H9 (cell line): ENCODE data around the gene PEAK3. TPM values are rescaled to one million over a fixed set of nuclear protein-coding genes. Genes with fewer than 3 reads are reported as not detected.

Experiments used
- DNase-seq: peaks from one replicate; pipeline ENCODE4 v3.0.0-alpha.2; 2017
- H2AFZ ChIP-seq: one replicate; pipeline ENCODE4 v1.6.1; 2013; ENCODE audit warnings: mild to moderate bottlenecking, low read length, control low read depth, moderate library complexity
- H2AK5ac ChIP-seq: 2 replicates; pipeline ENCODE4 v1.6.1; 2013; ENCODE audit warnings: low read length, control low read depth, mixed read lengths; ENCODE audit not compliant: insufficient read length
- H2BK120ac ChIP-seq: one replicate; pipeline ENCODE4 v1.6.1; 2013; ENCODE audit warnings: low read depth, mild to moderate bottlenecking, low read length, control low read depth, inconsistent platforms; ENCODE audit not compliant: poor library complexity, severe bottlenecking
- H2BK12ac ChIP-seq: 2 replicates; pipeline ENCODE4 v1.6.1; 2013; ENCODE audit warnings: low read length, control low read depth, mixed read lengths, low read depth; ENCODE audit not compliant: insufficient read length
- H2BK15ac ChIP-seq: 2 replicates; pipeline ENCODE4 v1.6.1; 2013; ENCODE audit warnings: low read depth, low read length, control low read depth
- H2BK20ac ChIP-seq: one replicate; pipeline ENCODE4 v1.6.1; 2013; ENCODE audit warnings: low read depth, mild to moderate bottlenecking, low read length, control low read depth, inconsistent platforms; ENCODE audit not compliant: poor library complexity, severe bottlenecking
- H2BK5ac ChIP-seq: 2 replicates; pipeline ENCODE4 v1.6.1; 2013; ENCODE audit warnings: low read length, control low read depth, mixed read lengths; ENCODE audit not compliant: insufficient read length
- H3K14ac ChIP-seq: 2 replicates; pipeline ENCODE4 v1.6.1; 2013; ENCODE audit warnings: low read length, control low read depth; ENCODE audit not compliant: insufficient read depth
- H3K18ac ChIP-seq: 2 replicates; pipeline ENCODE4 v1.6.1; 2013; ENCODE audit warnings: low read depth, mild to moderate bottlenecking, mixed read lengths, low read length, control low read depth; ENCODE audit not compliant: insufficient read length
- H3K23ac ChIP-seq: 2 replicates; pipeline ENCODE4 v1.6.1; 2013; ENCODE audit warnings: low read length, control low read depth, mixed read lengths, low read depth; ENCODE audit not compliant: insufficient read length
- H3K23me2 ChIP-seq: 2 replicates; pipeline ENCODE4 v1.6.1; 2013; ENCODE audit warnings: low read depth, mild to moderate bottlenecking, mixed read lengths, low read length, control low read depth; ENCODE audit not compliant: insufficient read length, poor library complexity, severe bottlenecking
- H3K27ac ChIP-seq: 2 replicates; pipeline ENCODE4 v1.5.1; 2013; ENCODE audit warnings: low read length, control low read depth, mixed read lengths, low read depth; ENCODE audit not compliant: insufficient read length
- H3K27me3 ChIP-seq: 2 replicates; pipeline ENCODE4 v1.6.1; 2013; ENCODE audit warnings: low read length, control low read depth, inconsistent platforms; ENCODE audit not compliant: insufficient read depth
- H3K4ac ChIP-seq: 2 replicates; pipeline ENCODE4 v1.6.1; 2013; ENCODE audit warnings: low read depth, mild to moderate bottlenecking, control low read depth, inconsistent platforms, low read length, moderate library complexity
- H3K4me1 ChIP-seq: 2 replicates; pipeline ENCODE4 v1.6.1; 2013; ENCODE audit warnings: low read length, control low read depth, inconsistent platforms; ENCODE audit not compliant: insufficient read depth
- H3K4me2 ChIP-seq: 2 replicates; pipeline ENCODE4 v1.6.1; 2013; ENCODE audit warnings: low read length, control low read depth, mixed read lengths; ENCODE audit not compliant: insufficient read length, insufficient read depth
- H3K56ac ChIP-seq: 2 replicates; pipeline ENCODE4 v1.6.1; 2013; ENCODE audit warnings: low read depth, mild to moderate bottlenecking, mixed read lengths, low read length, control low read depth; ENCODE audit not compliant: insufficient read length
- H3K79me1 ChIP-seq: 2 replicates; pipeline ENCODE4 v1.6.1; 2013; ENCODE audit warnings: low read depth, mild to moderate bottlenecking, moderate library complexity, low read length, control low read depth, inconsistent platforms; ENCODE audit not compliant: insufficient read depth, poor library complexity, severe bottlenecking
- H3K79me2 ChIP-seq: 2 replicates; pipeline ENCODE4 v1.6.1; 2013; ENCODE audit warnings: low read length, control low read depth, inconsistent platforms; ENCODE audit not compliant: insufficient read depth
- H3K9ac ChIP-seq: 2 replicates; pipeline ENCODE4 v1.6.1; 2013; ENCODE audit warnings: low read length, control low read depth, mixed read lengths; ENCODE audit not compliant: insufficient read length; ENCODE audit errors: extremely low read depth
- H3K9me3 ChIP-seq: one replicate; pipeline ENCODE4 v1.6.1; 2013; ENCODE audit warnings: low read depth, low read length, inconsistent platforms; ENCODE audit not compliant: control insufficient read depth
- H3T11ph ChIP-seq: one replicate; pipeline ENCODE4 v1.6.1; 2013; ENCODE audit warnings: mild to moderate bottlenecking, low read length, control low read depth, inconsistent platforms
- H4K20me1 ChIP-seq: one replicate; pipeline ENCODE4 v1.6.1; 2013; ENCODE audit not compliant: control insufficient read depth, insufficient read length, insufficient read depth
- H4K5ac ChIP-seq: 2 replicates; pipeline ENCODE4 v1.6.1; 2013; ENCODE audit warnings: low read depth, mild to moderate bottlenecking, mixed read lengths, low read length, control low read depth; ENCODE audit not compliant: insufficient read length
- H4K8ac ChIP-seq: replicated peaks from 2 replicates; pipeline ENCODE4 v1.6.1; 2013; ENCODE audit warnings: low read length, control low read depth, mixed read lengths, low read depth; ENCODE audit not compliant: insufficient read length
- H4K91ac ChIP-seq: 2 replicates; pipeline ENCODE4 v1.6.1; 2013; ENCODE audit warnings: low read depth, mild to moderate bottlenecking, moderate library complexity, mixed read lengths, low read length, control low read depth; ENCODE audit not compliant: insufficient read length
- H3K27ac Mint-ChIP-seq, 3 experiments: 2 replicates in 2 of 3; 3 replicates in 1 of 3; pipeline ENCODE4 v1.8.0; 2020 to 2021; ENCODE audit warnings: mixed read lengths in 3 of 3, mild to moderate bottlenecking in 1 of 3, moderate library complexity in 1 of 3
- H3K27me3 Mint-ChIP-seq: 2 replicates; pipeline ENCODE4 v1.8.0; 2021; ENCODE audit warnings: low read depth, mild to moderate bottlenecking, moderate library complexity, mixed read lengths
- H3K36me3 Mint-ChIP-seq, 3 experiments: 2 replicates in 2 of 3; 3 replicates in 1 of 3; pipeline ENCODE4 v1.8.0; 2020 to 2021; ENCODE audit warnings: low read depth in 3 of 3, mixed read lengths in 3 of 3; ENCODE audit not compliant: insufficient read depth in 1 of 3
- H3K4me1 Mint-ChIP-seq, 2 experiments: 2 replicates each; pipeline ENCODE4 v1.8.0; 2020; ENCODE audit warnings: mixed read lengths in 2 of 2
- H3K4me3 Mint-ChIP-seq, 2 experiments: 2 replicates in 1 of 2; 3 replicates in 1 of 2; pipeline ENCODE4 v1.8.0; 2020 to 2021; ENCODE audit warnings: mild to moderate bottlenecking in 2 of 2, mixed read lengths in 2 of 2, moderate library complexity in 1 of 2
- H3K9me3 Mint-ChIP-seq, 2 experiments: 2 replicates in 1 of 2; 3 replicates in 1 of 2; pipeline ENCODE4 v1.8.0; 2020; ENCODE audit warnings: mild to moderate bottlenecking in 2 of 2, mixed read lengths in 2 of 2, moderate library complexity in 1 of 2
- WGBS: extraction: QIAGEN DNeasy Blood & Tissue Kit; methylation state at CpG from one replicate; pipeline ENCODE4 v1.1.7; 2013; ENCODE audit warnings: missing lambda C conversion rate, low lambda C conversion rate, mixed read lengths; ENCODE audit not compliant: insufficient read length; ENCODE audit errors: extremely low coverage; 5-methylcytosine and 5-hydroxymethylcytosine counted together
- total RNA-seq: library from RNA; stranded (reverse); gene quantifications from 2 replicates; pipeline ENCODE4 v1.2.1, GENCODE V29; 2021
- TF ChIP-seq, protein P1 (sequence below): fragments of 200-600 bp; sonication (generic); conservative IDR thresholded peaks from 3 replicates; pipeline ENCODE4 v1.8.0; 2021; ENCODE audit warnings: antibody characterized with exemption, mild to moderate bottlenecking

The PEAK3 gene
- total RNA-seq, 1 experiment from 2014 or later: not detected

DNA sequence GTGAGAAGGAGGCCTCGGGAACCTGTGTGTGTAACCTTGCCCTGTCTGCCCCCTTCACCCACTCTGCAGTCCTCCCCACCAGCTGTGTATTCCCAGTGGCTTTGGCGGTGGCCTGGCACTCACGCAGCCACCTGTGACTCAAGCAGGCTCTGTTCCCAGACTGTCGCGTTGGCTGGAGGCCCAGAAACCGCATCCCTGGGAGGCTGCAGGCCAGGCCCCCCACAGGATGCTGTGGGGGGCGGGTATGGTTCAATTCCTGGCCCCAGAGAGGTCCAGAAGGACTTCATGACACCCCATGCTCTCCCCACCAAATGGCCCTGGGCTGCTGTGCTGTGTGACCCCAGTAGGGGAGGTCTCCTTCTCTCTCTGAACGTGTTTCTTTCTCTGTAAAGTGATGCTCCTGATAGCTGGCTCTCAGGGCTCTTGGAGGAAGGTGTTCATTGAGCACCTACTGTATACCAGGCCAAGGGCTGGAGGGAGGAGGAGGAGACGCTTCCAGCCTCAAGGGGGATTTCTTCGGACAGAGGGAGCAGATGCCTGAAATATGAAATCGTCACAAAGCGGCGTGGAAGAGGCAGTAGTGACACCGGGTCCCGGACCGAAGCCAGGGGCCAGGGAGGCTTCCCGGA, 27.9 kb upstream of the PEAK3 start:
- no peak overlapping the region for H2BK5ac ChIP-seq
- peaks cover 73% of the 10 kb centered on the region for H3K27me3 Mint-ChIP-seq
- H2BK120ac ChIP-seq: no peak overlapping the region
- H3T11ph ChIP-seq: no peak overlapping the region
- no peak overlapping the region for H3K4me2 ChIP-seq
- H3K4me1 ChIP-seq: no peaks in the 10 kb centered on the region
- H4K8ac ChIP-seq: no peak overlapping the region
- no peak overlapping the region for H2BK12ac ChIP-seq
- no peak overlapping the region for H3K4me3 Mint-ChIP-seq
- H3K36me3 Mint-ChIP-seq: peaks cover 0 to 2% (median 0%) of the 10 kb centered on the region in 3 experiments; a peak in 2 of 7 replicates
- H3K4ac ChIP-seq: no peak overlapping the region
- no peak overlapping the region for H2AK5ac ChIP-seq
- no peak overlapping the region for H3K23ac ChIP-seq
- no peaks in the 10 kb centered on the region for H3K9me3 ChIP-seq
- H3K9ac ChIP-seq: no peak overlapping the region
- no peak overlapping the region for H2BK20ac ChIP-seq
- H3K56ac ChIP-seq: no peak overlapping the region
- H3K79me2 ChIP-seq: no peaks in the 10 kb centered on the region
- no peak overlapping the region for H3K18ac ChIP-seq
- no CpG with 5 or more reads among the region's 17 CpGs for WGBS
- peaks cover 4 to 27% of the 10 kb centered on the region in 2 experiments for H3K4me1 Mint-ChIP-seq
- no peaks in the 10 kb centered on the region for H4K20me1 ChIP-seq
- no peaks in the 10 kb centered on the region for H3K79me1 ChIP-seq
- no peak overlapping the region for H3K14ac ChIP-seq
- DNase-seq: no peak
- H3K27ac ChIP-seq: no peak overlapping the region
- no peak overlapping the region for H4K5ac ChIP-seq
- H4K91ac ChIP-seq: no peak overlapping the region
- H2AFZ ChIP-seq: no peak overlapping the region
- H3K27ac Mint-ChIP-seq: no peak overlapping the region
- H2BK15ac ChIP-seq: no peak overlapping the region
- no peaks in the 10 kb centered on the region; the same call in 1 of the 2 replicates for H3K27me3 ChIP-seq
- TF ChIP-seq, protein P1, sequence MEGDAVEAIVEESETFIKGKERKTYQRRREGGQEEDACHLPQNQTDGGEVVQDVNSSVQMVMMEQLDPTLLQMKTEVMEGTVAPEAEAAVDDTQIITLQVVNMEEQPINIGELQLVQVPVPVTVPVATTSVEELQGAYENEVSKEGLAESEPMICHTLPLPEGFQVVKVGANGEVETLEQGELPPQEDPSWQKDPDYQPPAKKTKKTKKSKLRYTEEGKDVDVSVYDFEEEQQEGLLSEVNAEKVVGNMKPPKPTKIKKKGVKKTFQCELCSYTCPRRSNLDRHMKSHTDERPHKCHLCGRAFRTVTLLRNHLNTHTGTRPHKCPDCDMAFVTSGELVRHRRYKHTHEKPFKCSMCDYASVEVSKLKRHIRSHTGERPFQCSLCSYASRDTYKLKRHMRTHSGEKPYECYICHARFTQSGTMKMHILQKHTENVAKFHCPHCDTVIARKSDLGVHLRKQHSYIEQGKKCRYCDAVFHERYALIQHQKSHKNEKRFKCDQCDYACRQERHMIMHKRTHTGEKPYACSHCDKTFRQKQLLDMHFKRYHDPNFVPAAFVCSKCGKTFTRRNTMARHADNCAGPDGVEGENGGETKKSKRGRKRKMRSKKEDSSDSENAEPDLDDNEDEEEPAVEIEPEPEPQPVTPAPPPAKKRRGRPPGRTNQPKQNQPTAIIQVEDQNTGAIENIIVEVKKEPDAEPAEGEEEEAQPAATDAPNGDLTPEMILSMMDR: no peak
- peaks cover 0 to 3% of the 10 kb centered on the region in 2 experiments; a peak in 3 of 5 replicates for H3K9me3 Mint-ChIP-seq
- no peaks in the 10 kb centered on the region for H3K23me2 ChIP-seq
